ENCODE results near the gene RNASE8. TPM values are rescaled to one million over a fixed set of nuclear protein-coding genes. Genes with fewer than 3 reads are reported as not detected.

The RNASE8 gene
- total and polyA plus RNA-seq, 2 of the 8 experiments (the other 6 are each of a cell fraction or from before 2014, with no cell fraction given), result not detected

GRCh38 chr14:21066882-21067502, 9.4 kb downstream of the RNASE8 start:
- Histone ChIP-seq H4K20me1 (replicated peaks in 1 of 2; ENCODE audit: control insufficient read depth in 1 of 2, insufficient read depth in 2 of 2, low read length in 2 of 2) (no peaks in the 10 kb centered on the region), H4K91ac (replicated peaks; ENCODE audit: insufficient read length, low read length) (no peak overlapping the region), H3K23me2 (ENCODE audit: low read depth, low read length) (peaks cover 23% of the 10 kb centered on the region; the same call in 1 of the 2 replicates), H3K4ac (replicated peaks; ENCODE audit: insufficient read length, low read depth, low read length) (no peak overlapping the region), H3K79me2 (ENCODE audit: control insufficient read depth in 1 of 2, insufficient read depth in 2 of 2, low read length in 2 of 2) (peaks cover 0 to 2% of the 10 kb centered on the region in 2 experiments; a peak in 1 of 4 replicates), H3K79me1 (ENCODE audit: low read depth, low read length) (no peaks in the 10 kb centered on the region), H3K4me3 (ENCODE audit: extremely low read depth in 1 of 4, insufficient read depth in 2 of 4, low read depth in 3 of 4, low read length in 4 of 4) (no peak overlapping the region), H3K36me3 (ENCODE audit: control insufficient read depth in 2 of 4, insufficient read depth in 4 of 4, low read length in 3 of 4) (no peaks in the 10 kb centered on the region), H3K4me2 (ENCODE audit: insufficient read depth in 1 of 2, low read depth in 2 of 2, low read length in 2 of 2) (no peak overlapping the region), H2AK5ac (ENCODE audit: low read depth, low read length) (no peak overlapping the region), H3K9ac (replicated peaks in 1 of 4; ENCODE audit: extremely low read depth in 1 of 4, low read depth in 3 of 4, low read length in 3 of 4) (no peak overlapping the region), H2AFZ (ENCODE audit: low read length) (no peak overlapping the region), H2BK12ac (ENCODE audit: low read depth, low read length) (no peak overlapping the region), H2BK20ac (ENCODE audit: low read length) (no peak overlapping the region), H4K5ac (ENCODE audit: insufficient read length, low read depth, low read length) (no peak overlapping the region), H3K9me3 (ENCODE audit: insufficient read depth in 2 of 2, low read depth in 1 of 2, low read length in 1 of 2) (no peaks in the 10 kb centered on the region), H4K8ac (ENCODE audit: extremely low read depth, insufficient read depth, low read length) (no peak overlapping the region), H3K23ac (ENCODE audit: insufficient read length) (no peak overlapping the region), H3K4me1 (replicated peaks in 1 of 4; ENCODE audit: control insufficient read depth in 3 of 4, insufficient read depth in 4 of 4, low read length in 3 of 4) (peaks cover 0 to 8% (median 3%) of the 10 kb centered on the region in 4 experiments; a peak in 6 of 7 replicates), H3K27ac (ENCODE audit: low read depth, low read length) (no peak overlapping the region), H3K56ac (replicated peaks; ENCODE audit: insufficient read length, low read depth, low read length) (no peak overlapping the region), H2BK5ac (ENCODE audit: low read depth, low read length) (no peak overlapping the region), H2BK15ac (ENCODE audit: low read length) (no peak overlapping the region), H3K14ac (ENCODE audit: insufficient read length) (no peak overlapping the region), H2BK120ac (replicated peaks; ENCODE audit: low read depth, low read length) (no peak overlapping the region), H3K18ac (ENCODE audit: extremely low read depth, low read length) (no peak overlapping the region), H3K27me3 (replicated peaks in 1 of 4; ENCODE audit: control insufficient read depth in 3 of 4, extremely low read depth in 1 of 4, insufficient read depth in 3 of 4, low read length in 3 of 4) (peaks cover 0 to 4% (median 0%) of the 10 kb centered on the region in 4 experiments; a peak in 3 of 7 replicates)
- DNase-seq (ENCODE audit: low read depth in 1 of 2, low spot score in 2 of 2), result no peak
- WGBS, 2 experiments (ENCODE audit: extremely low coverage in 1 of 2, insufficient coverage in 1 of 2, insufficient read length in 1 of 2, insufficient replicate concordance in 2 of 2, low coverage in 1 of 2, low lambda C conversion rate in 2 of 2, missing lambda C conversion rate in 1 of 2), result 73% methylated on average over 7 of the region's 7 CpGs; no CpG with 5 or more reads in 1 of the 2 experiments
- no peak for FAIRE-seq
- CTCF ChIA-PET (ENCODE audit: partially characterized antibody), result interaction anchor here (0.6 to 5.3 kb wide), 13 partner anchors 9 to 68 kb away, joined by 3 to 102 read pairs (median 4); partner anchors contain the start of genes RNASE7, RNASE8, SLC39A2 and TMEM253
- POLR2A ChIA-PET (ENCODE audit: partially characterized antibody), result interaction anchor here (0.5 to 1.2 kb wide), 3 partner anchors 12 to 86 kb away, joined by 3 to 5 read pairs (median 3); no protein-coding TSS in a partner anchor
- TF ChIP-seq MAX (IDR thresholded peaks at IDR 0.05), result no peak
- TF ChIP-seq CHD2 (IDR thresholded peaks at IDR 0.05; ENCODE audit: low read length), result no peak
- no peak for TF ChIP-seq CHD1 (IDR thresholded peaks at IDR 0.05; ENCODE audit: low read depth, low read length)
- no peak for TF ChIP-seq CBX8 (IDR thresholded peaks at IDR 0.05; ENCODE audit: borderline replicate concordance, low read depth, low read length)
- TF ChIP-seq ZNF274 (IDR thresholded peaks at IDR 0.05; ENCODE audit: borderline replicate concordance, extremely low read depth, low read length), result no peak
- TF ChIP-seq RAD21 (IDR thresholded peaks at IDR 0.05 in 1 of 2, conservative IDR thresholded peaks at IDR 0.05 in 1 of 2; ENCODE audit: low read depth in 2 of 2, low read length in 2 of 2), result peak; percentile 49 to 63
- no peak for TF ChIP-seq JUN (IDR thresholded peaks at IDR 0.05; ENCODE audit: low read depth, low read length)
- no peak for TF ChIP-seq SAP30 (IDR thresholded peaks at IDR 0.05; ENCODE audit: insufficient read depth, insufficient replicate concordance, low read length)
- no peak for TF ChIP-seq HDAC6 (IDR thresholded peaks at IDR 0.05; ENCODE audit: low read depth, low read length)
- no peak for TF ChIP-seq CBX5 (IDR thresholded peaks at IDR 0.05; ENCODE audit: low read depth, low read length)
- TF ChIP-seq RNF2 (IDR thresholded peaks at IDR 0.05; ENCODE audit: borderline replicate concordance, low read depth, low read length, missing control alignments, poor library complexity, severe bottlenecking), result no peak
